Heart left ventricle (tissue), 13 donors: ENCODE results near the gene TBC1D10B.

ENCODE experiments used
- CTCF ChIP-seq, 12 donors: fragments of 200-600 bp; sonication (generic) in 4 of 12; IDR thresholded peaks; one replicate each; pipeline versions ENCODE4 v1.5.0 to v1.8.0; 2018 to 2022; ENCODE audit warnings: antibody characterized with exemption in 12 of 12, mild to moderate bottlenecking in 5 of 12
- POLR2A ChIP-seq, 2 donors: fragments of 450-650 bp; IDR thresholded peaks; one replicate each; pipeline ENCODE4 v1.6.1; 2017; ENCODE audit warnings: antibody characterized with exemption in 2 of 2, mild to moderate bottlenecking in 2 of 2, moderate library complexity in 2 of 2
- donor health status: ischemic (EF 13 %, LVEDD 7.1; RV severe dilation, severe dysfunction).
- donor health status: DM: no; HTN: yes; CAD: no.
- donor health status: DM: no; HTN: no; CAD: no.
- donor health status: ischemic (EF 25% LVEDD 6.9; RV normal size, moderate dysfunction).
- donor health status: ischemic (EF 25% LVEDD 5.7; RV mildly dilated, moderate dysfunction).
- donor health status: ischemic (EF 35%, LVEDD 5.7; RV mildly dilated, moderate dysfunction).
- donor health status: nonischemic (EF 11% LVEDD 7.7; RV severe dilation, severe dysfunction).
- donor health status: DM: yes; HTN: yes; CAD: no.
- donor health status: PGD.
- donor health status: ischemic (EF 29% LVEDD 5.4; RV normal size, mild dysfunction).
- donor health status: nonischemic (EF 23%, LVEDD 6.1; RV moderate dilation, normal function).

GRCh38 chr16:30418350-30419181 lies 48.3 kb upstream of the TBC1D10B start:
- TF ChIP-seq CTCF (IDR thresholded peaks at IDR 0.05), result peak in 1 of 12 donors; percentile 21
- no peak for TF ChIP-seq POLR2A (IDR thresholded peaks at IDR 0.05)
